Stimulated activated CD4-positive, alpha-beta T cell treated with anti-CD3 and anti-CD28 coated beads, Interleukin-12 subunit alpha, Interleukin-12 subunit beta, amount 100 ng/mL, for 4 hours (primary cell): ENCODE measurements around the gene VPREB3.

Experiments
- DNase-seq: peaks from one replicate; pipeline ENCODE4 v3.0.0-alpha.2; 2020

VPREB3 gene

DNA sequence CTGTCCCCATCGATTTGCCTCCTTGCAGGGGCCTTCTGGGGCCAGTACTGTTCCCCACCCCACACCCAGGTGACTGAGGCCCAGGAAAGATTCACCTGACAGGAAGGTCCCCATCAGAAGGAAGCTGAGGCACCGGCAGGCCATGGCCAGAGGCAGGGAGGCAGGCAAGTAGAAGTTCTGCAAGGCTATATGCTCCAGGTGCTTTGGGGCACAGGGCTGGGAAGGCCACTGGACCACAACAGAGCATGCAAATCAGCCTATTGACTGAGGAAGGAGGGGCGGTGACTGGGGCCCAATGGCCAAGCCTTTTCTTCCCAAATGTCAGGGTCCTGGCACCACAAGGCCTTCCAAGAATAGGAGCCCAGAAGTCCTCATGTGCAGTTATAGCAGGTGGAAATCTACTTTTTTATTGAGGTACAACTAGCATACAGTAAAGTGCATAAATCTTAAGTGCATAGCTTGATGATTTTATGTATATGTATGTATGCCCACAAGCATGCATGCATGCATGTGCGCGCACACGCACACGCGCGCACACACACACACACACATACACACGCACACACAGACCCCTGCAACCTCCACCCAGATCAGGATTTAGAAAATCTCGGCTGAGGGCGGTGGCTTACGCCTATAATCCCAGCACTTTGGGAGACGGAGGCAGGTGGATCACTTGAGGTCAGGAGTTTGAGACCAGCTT is at the start of gene VPREB3:
VPREB3 (minus strand) TSS at position 206 of the 700 bp plus-strand sequence; CDS start at position 144, 62 bp downstream.
- DNase-seq: no peak

DNA sequence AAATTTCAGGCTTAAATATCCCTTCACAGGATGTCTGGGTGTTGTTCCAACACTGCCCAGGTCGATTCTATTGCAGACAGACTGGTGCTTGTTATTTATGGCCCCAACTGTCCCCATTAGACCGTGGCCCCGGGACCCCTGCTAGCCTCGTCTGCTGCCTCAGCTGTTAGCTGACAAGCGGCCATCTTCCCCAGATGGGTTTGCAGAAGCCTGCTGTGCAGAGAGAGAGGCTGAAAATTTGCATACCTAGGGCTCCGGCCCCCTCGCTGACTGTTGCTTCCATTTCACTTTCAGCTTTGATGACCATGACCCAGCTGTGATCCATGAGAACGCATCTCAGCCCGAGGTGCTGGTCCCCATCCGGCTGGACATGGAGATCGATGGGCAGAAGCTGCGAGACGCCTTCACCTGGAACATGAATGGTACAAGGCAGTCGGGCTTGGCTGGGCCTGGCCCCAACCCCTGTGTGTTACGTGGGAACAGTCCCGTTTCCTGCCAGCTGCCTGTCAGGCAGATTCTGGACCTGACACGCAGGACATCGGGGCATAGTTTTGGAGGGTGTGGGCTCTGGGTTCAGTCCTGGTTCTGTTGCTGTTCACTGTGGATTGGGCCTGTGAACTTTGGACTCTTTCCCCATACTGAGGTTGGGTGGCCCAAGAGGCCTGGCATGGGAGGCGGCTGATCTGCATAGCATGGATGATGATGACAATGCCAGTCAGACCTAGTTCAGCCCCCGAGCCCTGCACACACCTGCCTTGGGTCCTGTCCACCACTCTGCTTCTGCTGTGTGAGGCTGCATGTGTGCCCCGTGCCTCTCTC is 49.0 kb upstream of the VPREB3 start:
- DNase-seq: no peak

- DNase-seq: no peak
These were observed 47.7 kb upstream of the VPREB3 start for GRCh38 chr22:23801886-23802377.

GRCh38 chr22:23801238-23801821 is 47.1 kb upstream of the VPREB3 start:
- no peak for DNase-seq

GRCh38 chr22:23800297-23801237 is 46.3 kb upstream of the VPREB3 start:
- no peak for DNase-seq

GRCh38 chr22:23796461-23796860 is 42.2 kb upstream of the VPREB3 start:
- DNase-seq: no peak

- no peak for DNase-seq
These were observed 39.1 kb upstream of the VPREB3 start for GRCh38 chr22:23793326-23793725.

DNA sequence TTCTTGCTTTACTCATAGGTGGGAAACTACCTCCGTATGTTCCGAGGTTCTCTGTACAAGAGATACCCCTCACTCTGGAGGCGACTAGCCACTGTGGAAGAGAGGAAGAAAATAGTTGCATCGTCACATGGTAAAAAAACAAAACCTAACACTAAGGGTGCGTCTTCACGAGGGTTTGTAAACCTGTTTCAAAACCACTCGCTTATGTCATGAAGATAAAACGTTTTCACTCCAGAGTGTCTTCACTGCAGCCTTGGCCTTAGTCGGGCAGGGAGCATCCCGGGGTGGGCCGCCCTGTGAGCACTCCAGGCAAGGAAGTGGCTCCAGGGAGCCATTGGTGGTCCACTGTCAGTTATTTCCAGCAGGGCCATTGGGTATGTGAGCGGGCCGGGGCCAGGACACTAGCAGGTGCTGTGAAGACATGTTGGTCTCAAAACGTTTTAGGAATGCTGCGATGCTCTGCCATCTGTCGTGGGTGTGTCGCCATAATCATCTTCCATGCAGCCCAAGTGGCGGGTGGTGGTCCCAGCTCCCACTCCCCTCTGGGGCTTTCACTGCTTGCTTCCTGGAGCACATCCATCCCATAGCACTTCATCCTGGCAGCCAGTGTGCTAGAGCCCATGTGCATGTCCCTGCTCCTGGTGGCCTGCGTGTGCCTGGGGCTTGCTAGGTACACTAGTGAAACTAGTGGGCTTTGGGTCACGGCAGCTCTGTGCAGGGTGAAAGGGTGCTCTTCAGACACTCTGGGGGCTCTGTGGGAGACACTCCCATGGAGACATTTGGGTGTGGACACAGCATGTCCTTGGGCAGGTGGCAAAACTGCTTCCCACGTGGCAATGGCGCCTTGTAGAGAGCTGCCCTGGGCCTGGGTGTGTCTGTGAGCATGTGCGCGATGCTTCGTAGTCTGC is 37.8 kb upstream of the VPREB3 start:
- DNase-seq: no peak

DNA sequence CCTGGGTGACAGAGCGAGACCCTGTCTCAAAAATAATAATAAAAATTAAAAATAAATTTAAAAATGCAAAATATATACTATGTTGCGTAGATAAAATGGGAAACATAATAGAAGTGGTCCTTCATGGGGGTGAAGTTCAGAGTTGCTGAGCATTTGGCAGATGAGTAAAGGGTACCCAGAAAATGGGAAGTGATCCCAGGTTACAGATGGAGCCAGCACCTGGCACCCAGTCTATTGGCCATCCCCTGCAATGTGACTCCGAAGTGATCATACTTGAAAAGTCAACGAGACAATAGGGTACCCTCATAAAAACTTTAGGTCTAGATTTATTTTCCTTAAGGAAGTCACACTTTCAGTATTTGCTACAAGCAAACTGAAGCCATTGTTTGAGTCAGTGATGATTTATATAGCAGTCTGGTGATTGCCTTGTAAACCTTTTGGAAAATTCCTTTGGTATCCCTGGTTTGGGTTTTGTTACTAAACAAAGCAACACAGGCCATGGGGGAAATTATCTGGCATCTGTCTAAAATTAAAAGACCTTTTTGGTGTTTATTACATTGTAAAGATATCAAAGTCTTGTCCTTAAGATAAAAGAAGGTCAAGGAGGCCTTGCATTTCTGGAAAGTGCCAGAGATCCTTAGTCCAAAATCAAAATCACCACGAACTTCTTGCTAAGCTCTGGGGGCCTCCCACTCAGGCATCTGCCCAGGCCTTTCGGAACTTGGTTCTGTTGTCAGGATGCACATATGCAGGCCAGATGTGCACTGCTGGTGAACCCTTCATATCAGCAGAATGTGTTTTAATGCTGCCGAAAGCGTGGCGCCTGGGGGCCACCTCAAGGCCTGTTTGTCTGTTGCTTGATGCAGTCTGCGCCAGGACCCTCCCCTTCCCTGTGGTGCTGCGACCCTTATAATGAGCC is 36.9 kb upstream of the VPREB3 start:
- DNase-seq: no peak

GRCh38 chr22:23789638-23790037 is 35.4 kb upstream of the VPREB3 start:
- no peak for DNase-seq

DNA sequence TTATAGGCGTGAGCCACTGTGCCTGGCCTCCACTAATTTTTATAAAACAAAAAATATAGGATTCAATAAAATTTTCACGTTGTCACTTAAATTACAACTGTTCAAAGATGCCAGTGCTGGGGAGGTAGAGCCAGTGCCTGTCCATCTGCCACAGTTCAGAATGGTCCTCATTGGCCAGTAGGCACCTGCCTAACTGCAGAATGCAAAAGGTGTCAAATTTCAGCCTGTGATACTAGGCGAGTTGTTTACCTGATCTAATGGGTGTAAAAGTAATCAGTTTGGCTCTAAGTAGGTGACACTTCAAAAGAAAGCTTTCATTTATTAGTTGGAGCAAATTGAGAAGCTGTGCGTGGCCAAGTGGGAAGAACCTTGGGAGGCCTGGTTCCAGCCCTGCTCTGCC is 34.9 kb upstream of the VPREB3 start:
- DNase-seq: no peak

- no peak for DNase-seq
These were observed 33.7 kb upstream of the VPREB3 start for GRCh38 chr22:23787910-23788309.

GRCh38 chr22:23787600-23787896 is 33.3 kb upstream of the VPREB3 start:
- no peak for DNase-seq

- DNase-seq: peak; percentile 92
These were observed 32.8 kb upstream of the VPREB3 start, which contains the start of gene SMARCB1 for GRCh38 chr22:23786752-23787599. SMARCB1 (plus strand) TSS chr22:23786966; CDS start chr22:23787170, 204 bp downstream.

DNA sequence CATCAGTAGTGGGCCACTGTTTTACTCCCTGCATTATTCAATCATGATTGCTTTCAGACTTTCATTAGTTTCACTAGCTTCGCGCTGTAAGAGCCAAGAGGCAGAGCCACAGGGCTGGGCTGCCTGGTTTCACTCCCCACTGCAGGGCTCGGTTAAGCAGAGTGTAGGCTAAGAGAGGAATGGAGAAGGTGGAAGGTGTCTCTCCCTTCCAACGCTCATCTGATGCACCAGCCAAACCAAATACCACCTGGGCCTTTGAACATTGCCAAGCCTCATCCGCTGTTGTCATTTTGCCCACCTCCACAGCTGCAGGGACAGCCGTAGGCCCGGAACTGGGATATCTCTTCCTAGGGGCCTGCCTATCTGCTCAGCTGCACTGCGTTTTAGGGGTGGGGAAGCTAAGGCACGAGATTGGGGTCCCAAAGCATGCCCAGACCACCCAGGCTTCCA is 32.1 kb upstream of the VPREB3 start:
- no peak for DNase-seq

DNA sequence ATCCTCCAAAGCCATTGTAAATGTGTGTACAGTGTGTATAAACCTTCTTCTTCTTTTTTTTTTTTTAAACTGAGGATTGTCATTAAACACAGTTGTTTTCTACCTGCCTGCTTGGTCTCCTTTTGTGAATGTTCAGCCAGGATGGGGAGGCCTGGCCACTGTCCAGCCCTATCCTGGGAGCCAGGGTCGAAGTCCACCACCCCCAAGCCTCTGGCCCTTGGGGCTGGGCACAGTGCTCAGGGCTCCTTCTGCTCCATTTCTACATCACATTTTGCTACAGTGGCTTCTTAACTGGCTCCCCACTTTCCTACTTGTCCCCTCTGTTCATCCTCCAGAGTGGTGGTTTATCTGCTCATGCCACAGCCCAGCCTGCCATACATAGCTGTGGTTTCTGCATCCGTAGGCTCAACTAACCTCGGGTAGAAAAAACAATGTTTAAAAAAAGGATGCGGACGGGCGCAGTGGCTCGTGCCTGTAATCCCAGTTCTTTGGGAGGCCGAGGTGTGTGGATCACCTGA is 30.0 kb upstream of the VPREB3 start:
- no peak for DNase-seq

- DNase-seq: no peak
These were observed 29.3 kb upstream of the VPREB3 start for GRCh38 chr22:23783265-23784150.

- DNase-seq: no peak
These were observed 28.5 kb upstream of the VPREB3 start for GRCh38 chr22:23782703-23783102.
